GM12878 (cell line): ENCODE measurements around the gene APOBEC3C. TPM values are rescaled to one million over a fixed set of nuclear protein-coding genes. Genes with fewer than 3 reads are reported as not detected.
A peak's percentile ranks its signal among the peaks of the same experiment; 100 is the strongest.

Source experiments
- BCL11A ChIP-seq: IDR thresholded peaks from 2 replicates; pipeline ENCODE4 v1.6.1; 2011; ENCODE audit warnings: low read depth, low read length
- CHD2 ChIP-seq: IDR thresholded peaks from 2 replicates; pipeline ENCODE4 v1.6.1; 2011; ENCODE audit warnings: low read depth, low read length, improper control_type of control experiment, borderline replicate concordance
- FOXK2 ChIP-seq: fragments of 450-650 bp; IDR thresholded peaks from 2 replicates; pipeline ENCODE4 v1.6.1; 2017; ENCODE audit warnings: mild to moderate bottlenecking, moderate library complexity
- KLF5 ChIP-seq: fragments of 450-650 bp; IDR thresholded peaks from 2 replicates; pipeline ENCODE4 v1.6.1; 2014; ENCODE audit warnings: mild to moderate bottlenecking; ENCODE audit not compliant: partially characterized antibody
- MTA3 ChIP-seq: IDR thresholded peaks from 2 replicates; pipeline ENCODE4 v1.6.1; 2012; ENCODE audit warnings: low read length, inconsistent platforms, borderline replicate concordance
- NFXL1 ChIP-seq: fragments of 450-650 bp; IDR thresholded peaks from 2 replicates; pipeline ENCODE4 v1.6.1; 2017; ENCODE audit warnings: antibody characterized with exemption, mild to moderate bottlenecking, borderline replicate concordance
- SP1 ChIP-seq: IDR thresholded peaks from one replicate; pipeline ENCODE4 v1.6.1; 2011; ENCODE audit warnings: low read depth, low read length
- TBL1XR1 ChIP-seq: IDR thresholded peaks from 2 replicates; pipeline ENCODE4 v1.6.1; 2012; ENCODE audit warnings: low read depth, low read length, improper control_type of control experiment
- polyA plus RNA-seq, 11 experiments: library from polyadenylated mRNA; depleted of rRNA in 4 of 11; unstranded in 6 of 11; stranded (reverse) in 5 of 11; fragments of >200 nt; fragmentation: Nextera tagmentation in 4 of 11; fragmentation: Illumina TruSeq in 1 of 11; extraction: Ambion mirVana in 4 of 11; extraction: Trizol in 1 of 11; gene quantifications; 1 replicate in 1 of 11; 2 replicates in 10 of 11; pipeline versions ENCODE4 v1.2.1 to v1.2.3, GENCODE V29; 2011 to 2016; ENCODE audit warnings: inconsistent platforms in 2 of 11, missing spikeins in 2 of 11, low read depth in 1 of 11
- total RNA-seq, 4 experiments: library from RNA; depleted of rRNA in 3 of 4; stranded (reverse); fragments of >200 nt in 3 of 4; fragmentation: Illumina TruSeq in 1 of 4; extraction: Trizol in 1 of 4; gene quantifications; 2 replicates each; pipeline versions ENCODE4 v1.2.1 to v1.2.3, GENCODE V29; 2013 to 2021
- TF ChIP-seq, protein P1 (sequence below): IDR thresholded peaks from 2 replicates; pipeline ENCODE4 v1.6.1; 2012; ENCODE audit warnings: improper control_type of control experiment, low read depth, low read length; ENCODE audit not compliant: insufficient replicate concordance
- TF ChIP-seq, protein P2 (sequence below): fragments of 450-650 bp; IDR thresholded peaks from 2 replicates; pipeline ENCODE4 v1.6.1; 2014; ENCODE audit warnings: mild to moderate bottlenecking
- TF ChIP-seq, protein P3 (sequence below): fragments of 150-350 bp; IDR thresholded peaks from 2 replicates; pipeline ENCODE4 v1.6.1; 2016; ENCODE audit warnings: low read depth, low read length
- TF ChIP-seq, protein P4 (sequence below): fragments of 450-650 bp; IDR thresholded peaks from 2 replicates; pipeline ENCODE4 v1.6.1; 2016; ENCODE audit warnings: mild to moderate bottlenecking
- TF ChIP-seq, protein P5 (sequence below): IDR thresholded peaks from 2 replicates; pipeline ENCODE4 v1.6.1; 2012; ENCODE audit warnings: low read length, inconsistent platforms
- TF ChIP-seq, protein P6 (sequence below): fragments of 450-650 bp; IDR thresholded peaks from 2 replicates; pipeline ENCODE4 v1.6.1; 2017; ENCODE audit warnings: low read depth, mild to moderate bottlenecking, moderate library complexity

Gene APOBEC3C
- total and polyA plus RNA-seq, 10 of the 15 experiments (the other 5 are each of a cell fraction or from before 2014, with no cell fraction given): 22.9 to 290 (median 156) TPM

DNA sequence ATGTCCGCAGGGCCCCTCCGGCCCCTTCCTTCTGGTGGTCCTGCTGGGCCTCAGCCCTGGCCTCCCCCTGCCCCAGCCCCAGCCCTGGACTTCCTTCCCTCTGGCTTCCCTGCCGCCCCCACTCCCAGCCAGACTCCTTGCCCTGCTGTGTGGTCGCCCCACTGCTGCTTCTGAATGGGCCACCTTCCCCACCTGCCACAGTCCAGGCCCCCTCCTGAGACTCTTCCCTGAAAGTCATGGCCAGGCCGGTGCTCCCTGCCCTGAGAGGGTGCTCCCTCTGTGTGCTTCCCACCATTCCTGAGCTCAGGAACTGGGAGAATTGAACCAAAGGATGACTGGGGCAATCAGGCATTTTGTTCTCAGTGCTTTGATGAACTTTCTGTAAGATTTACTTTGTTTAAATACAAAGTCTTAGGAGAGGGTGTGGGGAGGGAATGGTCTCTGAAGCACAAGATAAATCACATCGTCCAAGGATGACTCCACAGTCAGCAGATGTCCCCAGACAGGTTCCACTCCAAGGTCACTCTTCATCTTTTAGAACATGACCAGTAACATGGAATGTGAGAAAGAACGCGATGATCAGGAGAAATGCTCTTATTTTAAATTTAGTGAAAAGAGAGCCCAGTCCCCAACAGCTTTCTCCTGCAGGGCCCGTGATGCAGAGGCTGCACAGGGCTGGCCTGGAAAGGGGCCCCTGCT, 7.6 kb downstream of the APOBEC3C start (continued):
- TF ChIP-seq, protein P1, sequence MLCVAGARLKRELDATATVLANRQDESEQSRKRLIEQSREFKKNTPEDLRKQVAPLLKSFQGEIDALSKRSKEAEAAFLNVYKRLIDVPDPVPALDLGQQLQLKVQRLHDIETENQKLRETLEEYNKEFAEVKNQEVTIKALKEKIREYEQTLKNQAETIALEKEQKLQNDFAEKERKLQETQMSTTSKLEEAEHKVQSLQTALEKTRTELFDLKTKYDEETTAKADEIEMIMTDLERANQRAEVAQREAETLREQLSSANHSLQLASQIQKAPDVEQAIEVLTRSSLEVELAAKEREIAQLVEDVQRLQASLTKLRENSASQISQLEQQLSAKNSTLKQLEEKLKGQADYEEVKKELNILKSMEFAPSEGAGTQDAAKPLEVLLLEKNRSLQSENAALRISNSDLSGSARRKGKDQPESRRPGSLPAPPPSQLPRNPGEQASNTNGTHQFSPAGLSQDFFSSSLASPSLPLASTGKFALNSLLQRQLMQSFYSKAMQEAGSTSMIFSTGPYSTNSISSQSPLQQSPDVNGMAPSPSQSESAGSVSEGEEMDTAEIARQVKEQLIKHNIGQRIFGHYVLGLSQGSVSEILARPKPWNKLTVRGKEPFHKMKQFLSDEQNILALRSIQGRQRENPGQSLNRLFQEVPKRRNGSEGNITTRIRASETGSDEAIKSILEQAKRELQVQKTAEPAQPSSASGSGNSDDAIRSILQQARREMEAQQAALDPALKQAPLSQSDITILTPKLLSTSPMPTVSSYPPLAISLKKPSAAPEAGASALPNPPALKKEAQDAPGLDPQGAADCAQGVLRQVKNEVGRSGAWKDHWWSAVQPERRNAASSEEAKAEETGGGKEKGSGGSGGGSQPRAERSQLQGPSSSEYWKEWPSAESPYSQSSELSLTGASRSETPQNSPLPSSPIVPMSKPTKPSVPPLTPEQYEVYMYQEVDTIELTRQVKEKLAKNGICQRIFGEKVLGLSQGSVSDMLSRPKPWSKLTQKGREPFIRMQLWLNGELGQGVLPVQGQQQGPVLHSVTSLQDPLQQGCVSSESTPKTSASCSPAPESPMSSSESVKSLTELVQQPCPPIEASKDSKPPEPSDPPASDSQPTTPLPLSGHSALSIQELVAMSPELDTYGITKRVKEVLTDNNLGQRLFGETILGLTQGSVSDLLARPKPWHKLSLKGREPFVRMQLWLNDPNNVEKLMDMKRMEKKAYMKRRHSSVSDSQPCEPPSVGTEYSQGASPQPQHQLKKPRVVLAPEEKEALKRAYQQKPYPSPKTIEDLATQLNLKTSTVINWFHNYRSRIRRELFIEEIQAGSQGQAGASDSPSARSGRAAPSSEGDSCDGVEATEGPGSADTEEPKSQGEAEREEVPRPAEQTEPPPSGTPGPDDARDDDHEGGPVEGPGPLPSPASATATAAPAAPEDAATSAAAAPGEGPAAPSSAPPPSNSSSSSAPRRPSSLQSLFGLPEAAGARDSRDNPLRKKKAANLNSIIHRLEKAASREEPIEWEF: no peak
- TF ChIP-seq, protein P2, sequence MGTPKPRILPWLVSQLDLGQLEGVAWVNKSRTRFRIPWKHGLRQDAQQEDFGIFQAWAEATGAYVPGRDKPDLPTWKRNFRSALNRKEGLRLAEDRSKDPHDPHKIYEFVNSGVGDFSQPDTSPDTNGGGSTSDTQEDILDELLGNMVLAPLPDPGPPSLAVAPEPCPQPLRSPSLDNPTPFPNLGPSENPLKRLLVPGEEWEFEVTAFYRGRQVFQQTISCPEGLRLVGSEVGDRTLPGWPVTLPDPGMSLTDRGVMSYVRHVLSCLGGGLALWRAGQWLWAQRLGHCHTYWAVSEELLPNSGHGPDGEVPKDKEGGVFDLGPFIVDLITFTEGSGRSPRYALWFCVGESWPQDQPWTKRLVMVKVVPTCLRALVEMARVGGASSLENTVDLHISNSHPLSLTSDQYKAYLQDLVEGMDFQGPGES: no peak
- TF ChIP-seq NFXL1 (peak; percentile 99), MTA3 (no peak), FOXK2 (no peak), TBL1XR1 (no peak), SP1 (no peak), CHD2 (no peak), BCL11A (no peak), KLF5 (no peak)
- TF ChIP-seq, protein P3, sequence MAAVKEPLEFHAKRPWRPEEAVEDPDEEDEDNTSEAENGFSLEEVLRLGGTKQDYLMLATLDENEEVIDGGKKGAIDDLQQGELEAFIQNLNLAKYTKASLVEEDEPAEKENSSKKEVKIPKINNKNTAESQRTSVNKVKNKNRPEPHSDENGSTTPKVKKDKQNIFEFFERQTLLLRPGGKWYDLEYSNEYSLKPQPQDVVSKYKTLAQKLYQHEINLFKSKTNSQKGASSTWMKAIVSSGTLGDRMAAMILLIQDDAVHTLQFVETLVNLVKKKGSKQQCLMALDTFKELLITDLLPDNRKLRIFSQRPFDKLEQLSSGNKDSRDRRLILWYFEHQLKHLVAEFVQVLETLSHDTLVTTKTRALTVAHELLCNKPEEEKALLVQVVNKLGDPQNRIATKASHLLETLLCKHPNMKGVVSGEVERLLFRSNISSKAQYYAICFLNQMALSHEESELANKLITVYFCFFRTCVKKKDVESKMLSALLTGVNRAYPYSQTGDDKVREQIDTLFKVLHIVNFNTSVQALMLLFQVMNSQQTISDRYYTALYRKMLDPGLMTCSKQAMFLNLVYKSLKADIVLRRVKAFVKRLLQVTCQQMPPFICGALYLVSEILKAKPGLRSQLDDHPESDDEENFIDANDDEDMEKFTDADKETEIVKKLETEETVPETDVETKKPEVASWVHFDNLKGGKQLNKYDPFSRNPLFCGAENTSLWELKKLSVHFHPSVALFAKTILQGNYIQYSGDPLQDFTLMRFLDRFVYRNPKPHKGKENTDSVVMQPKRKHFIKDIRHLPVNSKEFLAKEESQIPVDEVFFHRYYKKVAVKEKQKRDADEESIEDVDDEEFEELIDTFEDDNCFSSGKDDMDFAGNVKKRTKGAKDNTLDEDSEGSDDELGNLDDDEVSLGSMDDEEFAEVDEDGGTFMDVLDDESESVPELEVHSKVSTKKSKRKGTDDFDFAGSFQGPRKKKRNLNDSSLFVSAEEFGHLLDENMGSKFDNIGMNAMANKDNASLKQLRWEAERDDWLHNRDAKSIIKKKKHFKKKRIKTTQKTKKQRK: no peak
- TF ChIP-seq, protein P4, sequence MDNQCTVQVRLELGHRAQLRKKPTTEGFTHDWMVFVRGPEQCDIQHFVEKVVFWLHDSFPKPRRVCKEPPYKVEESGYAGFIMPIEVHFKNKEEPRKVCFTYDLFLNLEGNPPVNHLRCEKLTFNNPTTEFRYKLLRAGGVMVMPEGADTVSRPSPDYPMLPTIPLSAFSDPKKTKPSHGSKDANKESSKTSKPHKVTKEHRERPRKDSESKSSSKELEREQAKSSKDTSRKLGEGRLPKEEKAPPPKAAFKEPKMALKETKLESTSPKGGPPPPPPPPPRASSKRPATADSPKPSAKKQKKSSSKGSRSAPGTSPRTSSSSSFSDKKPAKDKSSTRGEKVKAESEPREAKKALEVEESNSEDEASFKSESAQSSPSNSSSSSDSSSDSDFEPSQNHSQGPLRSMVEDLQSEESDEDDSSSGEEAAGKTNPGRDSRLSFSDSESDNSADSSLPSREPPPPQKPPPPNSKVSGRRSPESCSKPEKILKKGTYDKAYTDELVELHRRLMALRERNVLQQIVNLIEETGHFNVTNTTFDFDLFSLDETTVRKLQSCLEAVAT: 0 out of 2 replicates have a peak, but pooled peaks have one; percentile 2
- TF ChIP-seq, protein P5, sequence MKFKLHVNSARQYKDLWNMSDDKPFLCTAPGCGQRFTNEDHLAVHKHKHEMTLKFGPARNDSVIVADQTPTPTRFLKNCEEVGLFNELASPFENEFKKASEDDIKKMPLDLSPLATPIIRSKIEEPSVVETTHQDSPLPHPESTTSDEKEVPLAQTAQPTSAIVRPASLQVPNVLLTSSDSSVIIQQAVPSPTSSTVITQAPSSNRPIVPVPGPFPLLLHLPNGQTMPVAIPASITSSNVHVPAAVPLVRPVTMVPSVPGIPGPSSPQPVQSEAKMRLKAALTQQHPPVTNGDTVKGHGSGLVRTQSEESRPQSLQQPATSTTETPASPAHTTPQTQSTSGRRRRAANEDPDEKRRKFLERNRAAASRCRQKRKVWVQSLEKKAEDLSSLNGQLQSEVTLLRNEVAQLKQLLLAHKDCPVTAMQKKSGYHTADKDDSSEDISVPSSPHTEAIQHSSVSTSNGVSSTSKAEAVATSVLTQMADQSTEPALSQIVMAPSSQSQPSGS: no peak
- TF ChIP-seq, protein P6, sequence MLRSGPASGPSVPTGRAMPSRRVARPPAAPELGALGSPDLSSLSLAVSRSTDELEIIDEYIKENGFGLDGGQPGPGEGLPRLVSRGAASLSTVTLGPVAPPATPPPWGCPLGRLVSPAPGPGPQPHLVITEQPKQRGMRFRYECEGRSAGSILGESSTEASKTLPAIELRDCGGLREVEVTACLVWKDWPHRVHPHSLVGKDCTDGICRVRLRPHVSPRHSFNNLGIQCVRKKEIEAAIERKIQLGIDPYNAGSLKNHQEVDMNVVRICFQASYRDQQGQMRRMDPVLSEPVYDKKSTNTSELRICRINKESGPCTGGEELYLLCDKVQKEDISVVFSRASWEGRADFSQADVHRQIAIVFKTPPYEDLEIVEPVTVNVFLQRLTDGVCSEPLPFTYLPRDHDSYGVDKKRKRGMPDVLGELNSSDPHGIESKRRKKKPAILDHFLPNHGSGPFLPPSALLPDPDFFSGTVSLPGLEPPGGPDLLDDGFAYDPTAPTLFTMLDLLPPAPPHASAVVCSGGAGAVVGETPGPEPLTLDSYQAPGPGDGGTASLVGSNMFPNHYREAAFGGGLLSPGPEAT: 0 out of 2 replicates have a peak, but pooled peaks have one; percentile 1
